ENCODE results near the gene CSRNP3.

GRCh38 chr2:165573534-165574461, 104.3 kb downstream of the CSRNP3 start:
- TF ChIP-seq POLR2AphosphoS5 (IDR thresholded peaks at IDR 0.05; ENCODE audit: low read depth, low read length) (no peak), REST (IDR thresholded peaks at IDR 0.05; ENCODE audit: insufficient read depth in 1 of 2, low read depth in 2 of 2, low read length in 2 of 2) (no peak), SIN3A (IDR thresholded peaks at IDR 0.05; ENCODE audit: borderline replicate concordance, insufficient read depth, low read length) (no peak)
